ENCODE measurements around the gene MSL3. TPM values are rescaled to one million over a fixed set of nuclear protein-coding genes. Genes with fewer than 3 reads are reported as not detected.

Gene MSL3
- total RNA-seq, 1 donor from 2014 or later: 19.9 TPM

Other genes starting within 250 kb of the MSL3 start
- 9.2 TPM for gene ARHGAP6, start 92.3 kb upstream of the MSL3 start, total RNA-seq

All from tongue (tissue), 1 donor.